Mesendoderm (in vitro differentiated cells): ENCODE measurements around the gene RAB40A.

Source experiments
- DNase-seq: peaks from one replicate; pipeline ENCODE4 v3.0.0; 2013
- H2AK5ac ChIP-seq: 2 replicates; pipeline ENCODE4 v1.6.1; 2013; ENCODE audit warnings: low read length, inconsistent platforms
- H2BK120ac ChIP-seq: 2 replicates; pipeline ENCODE4 v1.6.1; 2013; ENCODE audit warnings: low read depth, mild to moderate bottlenecking, low read length, moderate library complexity, mixed read lengths
- H2BK15ac ChIP-seq: replicated peaks from 2 replicates; pipeline ENCODE4 v1.6.1; 2013; ENCODE audit warnings: low read depth, mild to moderate bottlenecking, moderate library complexity
- H2BK5ac ChIP-seq: 2 replicates; pipeline ENCODE4 v1.6.1; 2013; ENCODE audit warnings: low read length, inconsistent platforms
- H3K18ac ChIP-seq: 2 replicates; pipeline ENCODE4 v1.6.1; 2013; ENCODE audit warnings: mild to moderate bottlenecking, low read length, mixed read lengths
- H3K23ac ChIP-seq: one replicate; pipeline ENCODE4 v1.6.1; 2013; ENCODE audit warnings: low read length
- H3K27ac ChIP-seq: 2 replicates; pipeline ENCODE4 v1.5.1; 2013; ENCODE audit warnings: low read depth, mild to moderate bottlenecking, inconsistent platforms, low read length, moderate library complexity
- H3K27me3 ChIP-seq: 2 replicates; pipeline ENCODE4 v1.6.1; 2013; ENCODE audit warnings: low read length, control low read depth, mild to moderate bottlenecking, inconsistent platforms; ENCODE audit not compliant: insufficient read depth, poor library complexity
- H3K36me3 ChIP-seq: 2 replicates; pipeline ENCODE4 v1.6.1; 2013; ENCODE audit warnings: low read length, inconsistent platforms; ENCODE audit not compliant: control insufficient read depth, insufficient read depth
- H3K4ac ChIP-seq: one replicate; pipeline ENCODE4 v1.6.1; 2013; ENCODE audit warnings: low read depth, mild to moderate bottlenecking, low read length, moderate library complexity
- H3K4me1 ChIP-seq: 2 replicates; pipeline ENCODE4 v1.6.1; 2013; ENCODE audit warnings: low read depth, low read length, inconsistent platforms; ENCODE audit not compliant: control insufficient read depth
- H3K4me2 ChIP-seq: 2 replicates; pipeline ENCODE4 v1.6.1; 2013; ENCODE audit warnings: low read length
- H3K4me3 ChIP-seq: 2 replicates; pipeline ENCODE4 v1.5.1; 2013; ENCODE audit warnings: mild to moderate bottlenecking, low read length
- H3K56ac ChIP-seq: one replicate; pipeline ENCODE4 v1.6.1; 2013; ENCODE audit warnings: low read length
- H3K79me1 ChIP-seq: 2 replicates; pipeline ENCODE4 v1.6.1; 2013; ENCODE audit warnings: low read length, inconsistent platforms
- H3K79me2 ChIP-seq: 2 replicates; pipeline ENCODE4 v1.6.1; 2013; ENCODE audit warnings: mild to moderate bottlenecking, low read length; ENCODE audit not compliant: control insufficient read depth, insufficient read depth
- H3K9ac ChIP-seq: 2 replicates; pipeline ENCODE4 v1.6.1; 2013; ENCODE audit warnings: low read length, inconsistent platforms
- H4K5ac ChIP-seq: one replicate; pipeline ENCODE4 v1.6.1; 2013; ENCODE audit warnings: low read length
- H4K8ac ChIP-seq: one replicate; pipeline ENCODE4 v1.6.1; 2013; ENCODE audit warnings: low read depth, mild to moderate bottlenecking, control low read depth, low read length, moderate library complexity
- WGBS: extraction: QIAGEN DNeasy Blood & Tissue Kit; methylation state at CpG from one replicate; pipeline ENCODE4 v1.1.7; 2013; ENCODE audit warnings: low lambda C conversion rate, missing lambda C conversion rate; ENCODE audit not compliant: insufficient coverage; ENCODE audit errors: extremely low coverage; 5-methylcytosine and 5-hydroxymethylcytosine counted together

The RAB40A gene

GRCh38 chrX:103554687-103555424, 35.6 kb upstream of the RAB40A start:
- Histone ChIP-seq H2BK5ac (no peak overlapping the region), H3K4me1 (peaks cover 2% of the 10 kb centered on the region), H3K4ac (no peak overlapping the region), H2BK15ac (no peak overlapping the region), H4K8ac (peak overlapping the region; percentile 94), H3K36me3 (no peaks in the 10 kb centered on the region), H3K27ac (no peak overlapping the region), H3K4me3 (peak overlapping the region; percentile 58), H3K79me1 (no peaks in the 10 kb centered on the region), H3K9ac (peak overlapping the region; percentile 72), H3K4me2 (peak overlapping the region; percentile 66), H3K23ac (no peak overlapping the region), H3K79me2 (no peaks in the 10 kb centered on the region), H3K18ac (no peak overlapping the region), H3K56ac (peak overlapping the region; percentile 86), H3K27me3 (no peaks in the 10 kb centered on the region), H2BK120ac (no peak overlapping the region), H2AK5ac (no peak overlapping the region), H4K5ac (peak overlapping the region; percentile 21)
- WGBS, result no CpG with 5 or more reads among the region's 19 CpGs
- peak; percentile 93 for DNase-seq

- no peak overlapping the region for H4K5ac ChIP-seq
- H2BK15ac ChIP-seq, result no peak overlapping the region
- no peak overlapping the region for H3K4ac ChIP-seq
- H2BK120ac ChIP-seq, result no peak overlapping the region
- H3K4me3 ChIP-seq, result no peak overlapping the region
- WGBS, result no CpG with 5 or more reads among the region's 1 CpG
- no peak overlapping the region for H2AK5ac ChIP-seq
- H2BK5ac ChIP-seq, result no peak overlapping the region
- H3K18ac ChIP-seq, result no peak overlapping the region
- DNase-seq, result no peak
- H3K79me2 ChIP-seq, result no peaks in the 10 kb centered on the region
- no peak overlapping the region for H3K27ac ChIP-seq
- no peaks in the 10 kb centered on the region for H3K79me1 ChIP-seq
- no peak overlapping the region for H4K8ac ChIP-seq
- no peak overlapping the region for H3K4me2 ChIP-seq
- H3K56ac ChIP-seq, result no peak overlapping the region
- H3K23ac ChIP-seq, result no peak overlapping the region
- peaks cover 2% of the 10 kb centered on the region for H3K4me1 ChIP-seq
- H3K27me3 ChIP-seq, result no peaks in the 10 kb centered on the region
- no peaks in the 10 kb centered on the region for H3K36me3 ChIP-seq
- H3K9ac ChIP-seq, result no peak overlapping the region
Measured at GRCh38 chrX:103552236-103552635, 32.9 kb upstream of the RAB40A start.

- WGBS, result no CpG with 5 or more reads among the region's 3 CpGs
- peaks cover 2% of the 10 kb centered on the region for H3K4me1 ChIP-seq
- H2BK120ac ChIP-seq, result no peak overlapping the region
- H3K18ac ChIP-seq, result no peak overlapping the region
- DNase-seq, result no peak
- no peak overlapping the region for H4K8ac ChIP-seq
- no peaks in the 10 kb centered on the region for H3K36me3 ChIP-seq
- no peak overlapping the region for H3K56ac ChIP-seq
- no peak overlapping the region for H3K27ac ChIP-seq
- no peak overlapping the region for H2BK15ac ChIP-seq
- H3K4me2 ChIP-seq, result no peak overlapping the region
- no peak overlapping the region for H2AK5ac ChIP-seq
- H3K79me1 ChIP-seq, result no peaks in the 10 kb centered on the region
- H3K23ac ChIP-seq, result no peak overlapping the region
- no peak overlapping the region for H4K5ac ChIP-seq
- H3K79me2 ChIP-seq, result no peaks in the 10 kb centered on the region
- H3K9ac ChIP-seq, result no peak overlapping the region
- H3K27me3 ChIP-seq, result no peaks in the 10 kb centered on the region
- no peak overlapping the region for H2BK5ac ChIP-seq
- H3K4ac ChIP-seq, result no peak overlapping the region
- H3K4me3 ChIP-seq, result no peak overlapping the region
Measured at GRCh38 chrX:103550415-103551051, 31.2 kb upstream of the RAB40A start.

- no peak overlapping the region for H3K56ac ChIP-seq
Measured at GRCh38 chrX:103549916-103550315, 30.6 kb upstream of the RAB40A start.

GRCh38 chrX:103540145-103540544, 20.9 kb upstream of the RAB40A start:
- no peak overlapping the region for H4K5ac ChIP-seq
- H3K27me3 ChIP-seq, result no peaks in the 10 kb centered on the region
- H2BK15ac ChIP-seq, result no peak overlapping the region
- no peak overlapping the region for H3K9ac ChIP-seq
- no peak overlapping the region for H2BK120ac ChIP-seq
- no peak overlapping the region for H3K27ac ChIP-seq
- H2BK5ac ChIP-seq, result no peak overlapping the region
- no peak overlapping the region for H3K4ac ChIP-seq
- no peak overlapping the region for H3K18ac ChIP-seq
- H3K4me2 ChIP-seq, result no peak overlapping the region
- H3K4me3 ChIP-seq, result no peak overlapping the region
- DNase-seq, result no peak
- no peak overlapping the region for H3K23ac ChIP-seq
- H4K8ac ChIP-seq, result no peak overlapping the region
- H3K4me1 ChIP-seq, result no peaks in the 10 kb centered on the region
- no peaks in the 10 kb centered on the region for H3K79me2 ChIP-seq
- no peak overlapping the region for H2AK5ac ChIP-seq
- no peak overlapping the region for H3K56ac ChIP-seq
- no peaks in the 10 kb centered on the region for H3K36me3 ChIP-seq
- no peaks in the 10 kb centered on the region for H3K79me1 ChIP-seq

More at GRCh38 chrX:103549916-103550315, 30.6 kb upstream of the RAB40A start:
- Histone ChIP-seq H3K79me1 (no peaks in the 10 kb centered on the region), H4K5ac (no peak overlapping the region), H3K4me2 (no peak overlapping the region), H3K9ac (no peak overlapping the region), H2AK5ac (no peak overlapping the region), H3K18ac (no peak overlapping the region), H2BK5ac (no peak overlapping the region), H3K23ac (no peak overlapping the region), H3K79me2 (no peaks in the 10 kb centered on the region), H2BK15ac (no peak overlapping the region), H3K4me1 (peaks cover 2% of the 10 kb centered on the region), H3K4ac (no peak overlapping the region), H2BK120ac (no peak overlapping the region), H3K4me3 (no peak overlapping the region), H3K27ac (no peak overlapping the region), H3K27me3 (no peaks in the 10 kb centered on the region), H3K36me3 (no peaks in the 10 kb centered on the region), H4K8ac (no peak overlapping the region)
- DNase-seq, result no peak
- no CpG with 5 or more reads among the region's 3 CpGs for WGBS
